Retinal pigment epithelial cell (primary cell): Measurements from ENCODE around the gene FOXS1.

ENCODE experiments used
- DNase-seq: peaks from one replicate; pipeline ENCODE4 v3.0.0-alpha.2; 2010; ENCODE audit warnings: low read depth
- H3K4me3 ChIP-seq: 2 replicates; pipeline ENCODE4 v1.5.1; 2011; ENCODE audit warnings: mild to moderate bottlenecking, low read length, control low read depth, moderate library complexity
- TF ChIP-seq, protein P1 (sequence below): conservative IDR thresholded peaks from 2 replicates; pipeline ENCODE4 v1.5.1; 2011; ENCODE audit warnings: low read depth, low read length, control low read depth, inconsistent platforms

The FOXS1 gene

GRCh38 chr20:31803552-31804291, 41.7 kb downstream of the FOXS1 start:
- DNase-seq = no peak
- TF ChIP-seq, protein P1, sequence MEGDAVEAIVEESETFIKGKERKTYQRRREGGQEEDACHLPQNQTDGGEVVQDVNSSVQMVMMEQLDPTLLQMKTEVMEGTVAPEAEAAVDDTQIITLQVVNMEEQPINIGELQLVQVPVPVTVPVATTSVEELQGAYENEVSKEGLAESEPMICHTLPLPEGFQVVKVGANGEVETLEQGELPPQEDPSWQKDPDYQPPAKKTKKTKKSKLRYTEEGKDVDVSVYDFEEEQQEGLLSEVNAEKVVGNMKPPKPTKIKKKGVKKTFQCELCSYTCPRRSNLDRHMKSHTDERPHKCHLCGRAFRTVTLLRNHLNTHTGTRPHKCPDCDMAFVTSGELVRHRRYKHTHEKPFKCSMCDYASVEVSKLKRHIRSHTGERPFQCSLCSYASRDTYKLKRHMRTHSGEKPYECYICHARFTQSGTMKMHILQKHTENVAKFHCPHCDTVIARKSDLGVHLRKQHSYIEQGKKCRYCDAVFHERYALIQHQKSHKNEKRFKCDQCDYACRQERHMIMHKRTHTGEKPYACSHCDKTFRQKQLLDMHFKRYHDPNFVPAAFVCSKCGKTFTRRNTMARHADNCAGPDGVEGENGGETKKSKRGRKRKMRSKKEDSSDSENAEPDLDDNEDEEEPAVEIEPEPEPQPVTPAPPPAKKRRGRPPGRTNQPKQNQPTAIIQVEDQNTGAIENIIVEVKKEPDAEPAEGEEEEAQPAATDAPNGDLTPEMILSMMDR = no peak
- H3K4me3 ChIP-seq = no peak overlapping the region

DNA sequence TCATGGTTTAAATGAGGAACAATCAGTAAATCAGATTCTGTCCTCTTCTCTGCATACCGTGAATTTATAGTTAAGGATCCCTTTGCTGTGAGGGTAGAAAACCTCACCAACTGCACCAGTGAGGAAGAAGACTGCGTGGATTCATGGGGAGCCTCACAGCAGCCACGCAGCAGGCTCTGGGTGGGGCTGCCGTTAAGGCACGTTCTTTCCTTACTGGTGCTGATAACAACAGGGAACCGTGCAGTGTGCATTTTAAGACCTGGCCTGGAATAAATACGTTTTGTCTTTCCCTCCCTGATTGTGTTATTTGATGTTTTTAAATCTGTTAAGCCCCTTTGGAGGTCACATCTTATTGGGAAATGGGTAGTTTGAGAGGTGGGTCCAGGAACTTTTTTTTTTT, 43.9 kb downstream of the FOXS1 start:
- no peak overlapping the region for H3K4me3 ChIP-seq
- DNase-seq = no peak
- TF ChIP-seq, protein P1 = no peak

- TF ChIP-seq, protein P1 = no peak
- DNase-seq = no peak
- H3K4me3 ChIP-seq = no peak overlapping the region
These were observed 48.0 kb downstream of the FOXS1 start for GRCh38 chr20:31797364-31797763.
